HG03460 (cell line): ENCODE measurements around the gene SLIT2.

Experiments
- ATAC-seq: cut with Tn5 transposase; IDR thresholded peaks from one replicate; pipeline ENCODE4 v1.9.1; 2021; ENCODE audit not compliant: unreplicated experiment

Gene SLIT2

DNA sequence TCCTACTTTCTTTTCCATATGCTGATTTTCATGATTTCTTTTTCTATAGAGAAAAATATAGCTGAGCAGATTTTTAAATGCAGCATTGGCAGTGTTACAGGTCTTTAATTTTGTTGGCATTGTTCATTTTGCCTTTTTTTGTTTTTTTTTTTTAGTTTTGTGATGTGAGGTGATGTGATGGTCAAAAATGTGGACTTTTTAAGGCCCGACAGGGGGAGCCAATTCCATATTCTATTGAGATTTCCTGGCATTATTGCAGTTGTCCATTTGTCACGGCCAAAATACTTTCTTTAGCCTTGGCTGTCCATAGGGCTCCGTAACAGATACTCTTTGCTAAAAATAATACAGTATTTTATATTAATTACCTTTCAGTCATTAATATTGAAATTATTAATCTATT is 47.8 kb downstream of the SLIT2 start:
- ATAC-seq, result no peak

GRCh38 chr4:20301161-20301560 is 49.5 kb downstream of the SLIT2 start:
- no peak for ATAC-seq
